GM18907 (cell line): ENCODE data around the gene DR1.
"Not testable (repeated sequence)": the region's sequence is repeated elsewhere in the genome, so short reads cannot be mapped to it uniquely, and the experiment has no call there.

Experiments used
- ATAC-seq: cut with Tn5 transposase; IDR thresholded peaks from one replicate; pipeline ENCODE4 v1.9.1; 2021; ENCODE audit warnings: mild to moderate bottlenecking, moderate library complexity; ENCODE audit not compliant: unreplicated experiment

DR1 gene

DNA sequence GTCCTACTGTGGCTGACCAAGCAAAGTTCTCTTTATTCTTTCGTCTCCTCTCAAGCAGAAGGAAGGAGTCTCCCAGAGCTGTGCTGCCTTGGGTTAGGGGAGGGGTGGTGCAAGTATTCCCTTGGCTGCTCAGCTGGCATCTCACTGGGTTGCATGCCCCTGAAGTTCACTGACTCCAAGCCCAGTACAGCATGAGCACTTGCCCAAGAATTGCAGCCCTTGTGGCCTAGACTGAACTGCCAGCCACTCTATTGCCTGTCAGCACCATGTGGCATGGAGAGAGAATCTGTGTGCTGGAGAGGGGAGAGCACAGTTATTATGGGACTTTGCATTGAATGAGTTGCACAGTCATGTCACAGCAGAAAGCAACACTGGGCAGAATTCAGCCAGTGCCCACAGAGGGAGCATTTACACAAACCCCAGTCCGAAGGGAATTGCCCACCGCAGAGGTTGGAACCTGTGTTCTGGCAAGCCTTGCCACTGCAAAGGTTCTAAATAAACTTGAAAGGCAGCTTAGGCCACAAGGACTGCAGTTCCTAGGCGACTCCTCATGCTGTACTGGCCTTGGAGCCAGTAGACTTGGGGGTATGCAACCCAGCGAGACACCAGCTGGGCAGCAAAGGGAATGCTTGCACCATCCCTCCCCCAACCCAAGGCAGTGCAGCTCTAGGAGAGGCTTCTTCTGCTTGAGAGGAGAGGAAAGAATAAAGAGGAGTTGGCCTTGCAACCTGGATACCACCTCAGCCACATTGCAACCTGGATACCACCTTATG lies 28.8 kb downstream of the DR1 start:
- ATAC-seq: no peak

- ATAC-seq: no peak
Measured at GRCh38 chr1:93384656-93385055, 38.9 kb downstream of the DR1 start.

DNA sequence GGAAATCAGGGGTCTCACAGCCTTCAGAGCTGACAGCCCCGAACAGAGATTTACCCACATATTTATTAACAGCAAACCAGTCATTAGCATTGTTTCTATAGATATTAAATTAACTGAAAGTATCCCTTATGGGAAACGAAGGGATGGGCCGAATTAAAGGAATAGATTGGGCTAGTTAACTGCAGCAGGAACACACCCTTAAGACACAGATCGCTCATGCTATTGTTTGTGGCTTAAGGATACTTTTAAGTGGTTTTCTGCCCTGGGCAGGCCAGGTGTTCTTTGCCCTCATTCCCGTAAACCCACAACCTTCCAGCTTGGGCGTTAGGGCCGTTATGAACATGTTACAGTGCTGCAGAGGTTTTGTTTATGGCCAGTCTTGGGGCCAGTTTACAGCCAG lies 40.6 kb downstream of the DR1 start:
- ATAC-seq: not testable (repeated sequence)

- no peak for ATAC-seq
Measured at GRCh38 chr1:93394514-93394913, 48.8 kb downstream of the DR1 start.

GRCh38 chr1:93395195-93395594 lies 49.5 kb downstream of the DR1 start:
- no peak for ATAC-seq

- ATAC-seq: no peak
Measured at GRCh38 chr1:93399781-93400180, 54.1 kb downstream of the DR1 start.

GRCh38 chr1:93408203-93408602 lies 62.5 kb downstream of the DR1 start:
- no peak for ATAC-seq

DNA sequence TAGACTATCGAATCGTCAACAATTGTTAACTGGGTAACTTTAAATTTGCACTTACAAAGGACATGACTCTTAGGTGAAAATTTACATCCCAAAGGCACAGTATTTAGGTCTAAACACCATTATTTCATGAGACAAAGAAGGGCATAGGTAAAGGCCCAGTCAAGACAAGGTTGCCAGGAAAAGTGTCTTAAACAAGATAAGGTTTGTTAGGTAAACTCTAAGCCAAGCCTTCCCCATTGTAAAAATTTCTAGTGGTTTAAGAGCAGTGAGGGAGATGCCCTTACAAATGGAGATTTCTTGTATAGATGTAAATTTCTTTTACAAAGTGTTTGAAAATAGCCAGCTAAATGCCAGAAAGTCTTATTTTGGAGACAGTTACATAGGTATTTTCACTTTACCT lies 65.3 kb downstream of the DR1 start:
- no peak for ATAC-seq

- no peak for ATAC-seq
Measured at GRCh38 chr1:93414749-93415148, 69.0 kb downstream of the DR1 start.

DNA sequence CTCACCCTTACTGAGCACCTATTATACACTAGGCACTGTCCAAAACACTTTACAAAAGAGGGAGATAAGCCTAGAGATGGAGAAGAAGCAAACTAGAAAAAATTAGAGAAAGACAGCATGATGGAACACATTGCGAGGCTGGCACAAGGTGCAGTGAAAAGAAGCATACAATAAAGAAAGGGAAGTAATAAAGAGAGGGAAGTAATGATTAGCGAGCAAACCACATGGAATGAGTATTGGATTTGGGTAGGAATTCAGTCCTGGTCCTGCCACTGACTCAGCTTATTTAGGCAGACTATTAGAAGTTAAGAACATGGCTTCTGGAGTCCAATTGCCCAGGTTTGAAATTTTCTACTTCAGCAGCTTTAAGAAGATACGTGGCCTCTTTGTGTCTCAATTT lies 69.6 kb downstream of the DR1 start:
- ATAC-seq: no peak

DNA sequence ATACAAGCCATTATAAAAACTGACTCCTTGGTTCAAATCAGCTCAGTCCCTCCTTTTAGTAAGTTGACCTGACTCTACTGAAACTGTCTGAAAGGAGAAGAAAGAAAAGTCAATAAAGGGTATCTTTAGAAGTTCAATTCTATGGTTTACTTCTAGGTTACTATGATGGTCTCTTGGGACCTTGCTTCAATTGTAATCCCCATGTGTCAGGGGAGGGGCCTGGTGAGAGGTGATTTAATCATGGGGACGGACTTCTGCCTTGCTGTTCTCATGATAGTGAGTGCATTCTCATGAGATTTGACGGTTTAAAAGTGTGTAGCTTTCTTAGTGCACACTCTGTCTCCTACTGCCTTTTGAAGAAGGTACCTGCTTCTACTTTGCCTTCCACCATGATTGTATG lies 70.5 kb downstream of the DR1 start:
- ATAC-seq: no peak
